Right atrium auricular region (tissue), 2 donors: ENCODE measurements around the gene TBL1XR1. TPM values are rescaled to one million over a fixed set of nuclear protein-coding genes. Genes with fewer than 3 reads are reported as not detected.

Experiments
- DNase-seq: peaks from one replicate; pipeline ENCODE4 v3.0.0-alpha.2; 2019; ENCODE audit warnings: low spot score
- H3K27ac ChIP-seq, 2 donors: fragments of 200-600 bp; sonication (generic); 1 replicate in 1 of 2; 2 replicates in 1 of 2; pipeline ENCODE4 v1.5.1; 2016 to 2019
- H3K27me3 ChIP-seq, 2 donors: fragments of 200-600 bp; sonication (generic); one replicate each; pipeline versions ENCODE4 v1.5.1 to v1.6.0; 2017 to 2019
- H3K36me3 ChIP-seq: fragments of 200-600 bp; sonication (generic); one replicate; pipeline ENCODE4 v1.5.1; 2016
- H3K4me1 ChIP-seq, 2 donors: fragments of 200-600 bp; sonication (generic); one replicate each; pipeline versions ENCODE4 v1.5.1 to v1.6.0; 2017 to 2019
- H3K4me3 ChIP-seq, 2 donors: fragments of 200-600 bp; sonication (generic); 1 replicate in 1 of 2; 2 replicates in 1 of 2; pipeline ENCODE4 v1.5.1; 2017 to 2019; ENCODE audit warnings: mild to moderate bottlenecking in 1 of 2, moderate library complexity in 1 of 2
- H3K9me3 ChIP-seq, 2 donors: fragments of 200-600 bp; sonication (generic); one replicate each; pipeline ENCODE4 v1.5.1; 2019
- CTCF ChIP-seq, 2 donors: fragments of 200-600 bp; sonication (generic); IDR thresholded peaks; one replicate each; pipeline ENCODE4 v1.5.1; 2019; ENCODE audit warnings: antibody characterized with exemption in 2 of 2
- total RNA-seq, 2 donors: library from RNA; depleted of rRNA; stranded (reverse); fragments of >200 nt; gene quantifications; one replicate each; pipeline ENCODE4 v1.1.0, GENCODE V29; 2016

The TBL1XR1 gene
- 10 to 100 TPM; 68.2 to 79.9 TPM for total RNA-seq

GRCh38 chr3:177197041-177197726, at the start of gene TBL1XR1:
Gene TBL1XR1 (minus strand): TSS chr3:177197482. CDS start chr3:177064977, 132,505 bp downstream.
- Histone ChIP-seq H3K36me3 (no peaks in the 10 kb centered on the region), H3K27ac (peak within 1 kb of the TSS; percentile 95 to 99), H3K9me3 (no peaks in the 10 kb centered on the region), H3K4me3 (peak within 1 kb of the TSS; percentile 79 to 99), H3K4me1 (peaks cover 0 to 25% of the 10 kb centered on the region in 2 donors), H3K27me3 (no peaks in the 10 kb centered on the region)
- no peak for TF ChIP-seq CTCF (IDR thresholded peaks at IDR 0.05)
- DNase-seq: peak; percentile 93

DNA sequence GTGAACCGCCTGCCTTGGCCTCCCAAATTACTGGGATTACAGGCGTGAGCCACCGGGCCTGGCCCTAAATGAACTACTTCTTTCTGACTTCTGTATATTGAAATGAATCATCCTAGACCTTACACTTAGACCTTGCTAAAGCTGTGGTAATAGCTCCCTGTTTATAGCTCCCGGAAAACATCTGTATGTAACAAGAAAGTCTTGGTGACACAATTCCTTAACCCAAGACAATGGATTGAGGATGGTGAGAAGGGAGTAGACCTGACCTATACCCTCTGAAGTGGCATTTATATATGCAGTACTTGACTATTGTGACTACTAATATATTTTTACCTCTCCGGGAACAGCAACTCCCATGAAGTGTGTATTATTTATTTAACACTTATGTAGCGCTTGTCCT, 48.0 kb upstream of the TBL1XR1 start:
- Histone ChIP-seq H3K27me3 (no peaks in the 10 kb centered on the region), H3K27ac (no peak overlapping the region), H3K4me3 (no peak overlapping the region), H3K36me3 (no peaks in the 10 kb centered on the region), H3K4me1 (no peaks in the 10 kb centered on the region), H3K9me3 (no peaks in the 10 kb centered on the region)
- no peak for TF ChIP-seq CTCF (IDR thresholded peaks at IDR 0.05)
- DNase-seq: no peak

- Histone ChIP-seq H3K36me3 (no peaks in the 10 kb centered on the region), H3K4me1 (no peaks in the 10 kb centered on the region), H3K9me3 (no peaks in the 10 kb centered on the region), H3K27ac (no peak overlapping the region), H3K27me3 (no peaks in the 10 kb centered on the region), H3K4me3 (no peak overlapping the region)
- TF ChIP-seq CTCF (IDR thresholded peaks at IDR 0.05): no peak
- DNase-seq: no peak
These were observed 47.3 kb upstream of the TBL1XR1 start for GRCh38 chr3:177244606-177245005.

DNA sequence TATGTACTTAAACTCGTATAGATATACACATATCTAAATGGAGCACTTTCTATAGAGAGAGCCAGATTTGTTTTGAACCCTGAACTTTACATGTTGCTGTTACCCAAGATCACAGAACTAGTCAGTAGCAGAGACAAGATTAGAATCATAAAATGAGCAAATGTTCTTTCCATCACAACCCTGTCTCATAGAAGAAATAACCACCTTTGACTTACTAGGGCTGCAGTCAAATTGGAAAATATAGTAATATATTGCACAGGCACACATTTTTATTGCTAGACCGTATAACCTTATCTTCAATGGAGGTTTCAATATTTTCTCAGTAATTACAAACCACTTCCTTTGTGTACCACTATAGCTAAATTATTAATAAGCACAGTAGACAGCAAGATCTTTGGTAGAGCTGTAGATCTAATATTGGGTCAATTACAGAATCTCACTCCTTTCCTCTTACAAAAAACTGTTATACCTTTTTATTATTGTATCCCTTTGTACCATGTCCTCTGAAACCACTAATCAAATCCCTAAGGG, 41.5 kb upstream of the TBL1XR1 start:
- Histone ChIP-seq H3K27me3 (no peaks in the 10 kb centered on the region), H3K36me3 (no peaks in the 10 kb centered on the region), H3K4me1 (no peaks in the 10 kb centered on the region), H3K27ac (no peak overlapping the region), H3K4me3 (no peak overlapping the region), H3K9me3 (no peaks in the 10 kb centered on the region)
- DNase-seq: no peak
- no peak for TF ChIP-seq CTCF (IDR thresholded peaks at IDR 0.05)

- Histone ChIP-seq H3K9me3 (no peaks in the 10 kb centered on the region), H3K36me3 (no peaks in the 10 kb centered on the region), H3K27me3 (no peaks in the 10 kb centered on the region), H3K4me1 (no peaks in the 10 kb centered on the region), H3K27ac (no peak overlapping the region), H3K4me3 (no peak overlapping the region)
- DNase-seq: peak; percentile 7
- no peak for TF ChIP-seq CTCF (IDR thresholded peaks at IDR 0.05)
These were observed 39.9 kb upstream of the TBL1XR1 start for GRCh38 chr3:177237206-177237605.

DNA sequence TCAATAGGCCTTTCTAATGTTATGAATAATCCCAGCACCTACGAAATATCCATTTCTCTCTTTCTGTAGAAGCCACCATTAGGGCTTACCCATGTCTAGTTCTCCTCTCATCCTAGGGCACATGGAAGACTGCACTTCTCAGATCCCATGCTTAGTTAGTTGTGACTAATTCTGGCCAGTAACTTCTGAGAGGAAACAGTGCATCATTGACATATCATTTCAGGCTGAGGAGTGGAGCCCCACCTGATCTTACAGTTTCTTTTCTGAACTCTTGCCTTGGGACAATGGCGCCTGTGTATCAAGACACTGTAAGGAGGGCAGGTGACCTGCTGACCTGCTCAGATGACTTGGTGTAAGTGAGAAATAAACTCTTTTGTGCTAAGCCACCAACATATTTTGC, 39.4 kb upstream of the TBL1XR1 start:
- H3K4me1 ChIP-seq: no peaks in the 10 kb centered on the region
- no peak overlapping the region for H3K27ac ChIP-seq
- DNase-seq: peak; percentile 9
- H3K9me3 ChIP-seq: no peaks in the 10 kb centered on the region
- H3K36me3 ChIP-seq: no peaks in the 10 kb centered on the region
- H3K27me3 ChIP-seq: no peaks in the 10 kb centered on the region
- H3K4me3 ChIP-seq: no peak overlapping the region
- no peak for TF ChIP-seq CTCF (IDR thresholded peaks at IDR 0.05)
